Right lobe of liver (tissue), 4 donors: ENCODE data around the gene CLTA.

ENCODE experiments used
- CTCF ChIP-seq, 4 donors: fragments of 200-600 bp in 3 of 4; fragments of 450-650 bp in 1 of 4; IDR thresholded peaks; one replicate each; pipeline versions ENCODE4 v1.5.1 to v1.8.0; 2016 to 2022; ENCODE audit warnings: antibody characterized with exemption in 4 of 4, mild to moderate bottlenecking in 2 of 4
- POLR2A ChIP-seq: fragments of 450-650 bp; IDR thresholded peaks from one replicate; pipeline ENCODE4 v1.6.1; 2017; ENCODE audit warnings: antibody characterized with exemption, mild to moderate bottlenecking
- donor health status: DM: no; HTN: no; CAD: no.
- donor health status: DM: no; HTN: no; CAD: no.
- donor health status: DM: no; HTN: yes; CAD: no.

- no peak for TF ChIP-seq CTCF (IDR thresholded peaks at IDR 0.05)
- no peak for TF ChIP-seq POLR2A
These were observed 20.0 kb downstream of the CLTA start for GRCh38 chr9:36210722-36211121.
